Cardiac muscle cell (in vitro differentiated cells and primary cell): Measurements from ENCODE around the gene SPZ1. TPM values are rescaled to one million over a fixed set of nuclear protein-coding genes. Genes with fewer than 3 reads are reported as not detected.
"Not testable (repeated sequence)": the region's sequence is repeated elsewhere in the genome, so short reads cannot be mapped to it uniquely, and the experiment has no call there.

Source experiments
- DNase-seq, 2 donors: peaks; one replicate each; pipeline versions ENCODE4 v3.0.0 to v3.0.0-alpha.2; 2010 to 2017; ENCODE audit warnings: low read depth in 1 of 2, low spot score in 1 of 2
- H3K27ac ChIP-seq: fragments of 200-600 bp; sonication (generic); 2 replicates; pipeline ENCODE4 v1.5.1; 2016
- H3K27me3 ChIP-seq: fragments of 200-600 bp; sonication (generic); 2 replicates; pipeline ENCODE4 v1.6.0; 2016; ENCODE audit warnings: control low read depth
- H3K36me3 ChIP-seq: fragments of 200-600 bp; sonication (generic); 2 replicates; pipeline ENCODE4 v1.5.1; 2016; ENCODE audit warnings: control low read depth
- H3K4me1 ChIP-seq: fragments of 200-600 bp; sonication (generic); 2 replicates; pipeline ENCODE4 v1.8.1; 2017; ENCODE audit warnings: low read depth, mild to moderate bottlenecking, mixed run types
- H3K4me3 ChIP-seq: fragments of 200-600 bp; sonication (generic); 2 replicates; pipeline ENCODE4 v1.5.1; 2016; ENCODE audit warnings: mild to moderate bottlenecking
- H3K9me3 ChIP-seq: fragments of 200-600 bp; sonication (generic); 2 replicates; pipeline ENCODE4 v1.5.1; 2017; ENCODE audit warnings: low read depth, mild to moderate bottlenecking, control low read depth
- CTCF ChIP-seq: IDR thresholded peaks from 2 replicates; pipeline ENCODE4 v1.5.1; 2012; ENCODE audit warnings: low read depth, mild to moderate bottlenecking, low read length
- polyA plus RNA-seq: library from polyadenylated mRNA; unstranded; fragments of >200 nt; fragmentation: Nextera tagmentation; extraction: Ambion mirVana; gene quantifications from 2 replicates; pipeline ENCODE4 v1.2.1, GENCODE V29; 2016
- total RNA-seq: library from RNA; depleted of rRNA; stranded (reverse); fragments of >200 nt; gene quantifications from 2 replicates; pipeline ENCODE4 v1.2.3, GENCODE V29; 2016

The SPZ1 gene
- total and polyA plus RNA-seq, 2 experiments from 2014 or later = not detected

GRCh38 chr5:80337379-80337778 lies 17.6 kb downstream of the SPZ1 start:
- no peaks in the 10 kb centered on the region for H3K4me1 ChIP-seq

GRCh38 chr5:80339116-80339515 lies 19.3 kb downstream of the SPZ1 start:
- Histone ChIP-seq H3K4me3 (no peak overlapping the region), H3K36me3 (no peaks in the 10 kb centered on the region), H3K27ac (no peak overlapping the region), H3K9me3 (no peaks in the 10 kb centered on the region), H3K4me1 (no peaks in the 10 kb centered on the region), H3K27me3 (no peaks in the 10 kb centered on the region)
- no peak for TF ChIP-seq CTCF
- no peak for DNase-seq

More at GRCh38 chr5:80337379-80337778, 17.6 kb downstream of the SPZ1 start:
- DNase-seq = no peak
- Histone ChIP-seq H3K9me3 (no peaks in the 10 kb centered on the region), H3K27ac (no peak overlapping the region), H3K4me3 (no peak overlapping the region), H3K36me3 (no peaks in the 10 kb centered on the region), H3K27me3 (no peaks in the 10 kb centered on the region)
- no peak for TF ChIP-seq CTCF

DNA sequence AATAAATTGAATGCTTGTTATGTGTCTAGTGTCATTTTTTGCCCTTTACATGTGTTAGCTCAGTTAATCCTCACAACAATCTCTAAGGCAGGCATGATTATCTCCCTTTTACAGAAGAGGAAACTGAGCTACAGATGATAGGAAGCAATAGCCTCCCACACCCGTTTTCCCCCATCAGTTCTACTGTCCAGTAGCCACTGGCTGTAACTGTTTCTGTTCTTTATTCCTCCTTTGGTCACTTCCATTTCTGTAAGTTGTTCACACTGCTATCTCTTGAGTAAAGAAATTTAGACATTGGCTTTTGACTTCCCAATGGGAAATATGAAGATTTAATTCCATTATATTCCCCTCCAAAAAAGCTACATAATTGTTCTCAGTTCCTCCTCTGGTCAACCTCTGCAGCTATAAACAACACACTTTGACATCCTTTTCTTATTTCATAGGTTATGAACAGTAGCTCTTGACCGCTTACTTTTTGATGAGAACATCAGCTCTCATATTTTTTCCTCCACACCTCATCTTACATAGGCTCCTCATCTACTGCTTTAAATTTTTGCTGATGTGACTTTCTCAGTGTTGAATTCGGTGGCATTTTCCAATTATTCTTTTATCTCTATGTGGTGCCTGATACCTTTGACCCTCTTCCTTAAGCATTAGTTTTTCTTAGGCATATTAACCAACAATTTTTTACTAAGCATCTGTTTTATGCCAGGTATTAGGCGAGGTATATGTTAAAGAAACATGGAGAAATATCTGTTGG lies 21.4 kb downstream of the SPZ1 start:
- Histone ChIP-seq H3K4me1 (no peaks in the 10 kb centered on the region), H3K27ac (no peak overlapping the region), H3K4me3 (no peak overlapping the region), H3K9me3 (no peaks in the 10 kb centered on the region), H3K36me3 (no peaks in the 10 kb centered on the region), H3K27me3 (no peaks in the 10 kb centered on the region)
- no peak for DNase-seq
- TF ChIP-seq CTCF = no peak

DNA sequence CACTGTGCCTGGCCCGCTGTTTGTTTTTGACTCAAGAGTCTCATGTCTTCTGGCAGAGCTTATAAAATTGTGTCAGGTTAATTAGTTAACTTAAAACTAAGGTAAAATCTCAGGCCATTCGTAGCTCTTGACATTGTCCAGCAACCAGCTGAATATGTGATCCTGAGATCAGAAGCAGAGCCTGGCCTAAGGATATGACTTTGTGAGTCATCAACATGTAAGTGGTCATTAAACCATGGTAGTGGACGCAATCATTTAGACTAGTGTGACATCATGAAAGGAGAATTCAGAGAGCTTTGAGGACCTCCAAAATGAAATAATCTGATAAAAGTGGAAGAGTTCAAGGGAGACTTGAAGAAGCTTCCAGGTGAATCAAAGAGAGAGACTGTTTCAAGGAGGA lies 23.3 kb downstream of the SPZ1 start:
- Histone ChIP-seq H3K9me3 (no peaks in the 10 kb centered on the region), H3K27me3 (no peaks in the 10 kb centered on the region), H3K36me3 (no peaks in the 10 kb centered on the region), H3K27ac (no peak overlapping the region), H3K4me1 (no peaks in the 10 kb centered on the region), H3K4me3 (no peak overlapping the region)
- TF ChIP-seq CTCF = no peak
- no peak for DNase-seq

DNA sequence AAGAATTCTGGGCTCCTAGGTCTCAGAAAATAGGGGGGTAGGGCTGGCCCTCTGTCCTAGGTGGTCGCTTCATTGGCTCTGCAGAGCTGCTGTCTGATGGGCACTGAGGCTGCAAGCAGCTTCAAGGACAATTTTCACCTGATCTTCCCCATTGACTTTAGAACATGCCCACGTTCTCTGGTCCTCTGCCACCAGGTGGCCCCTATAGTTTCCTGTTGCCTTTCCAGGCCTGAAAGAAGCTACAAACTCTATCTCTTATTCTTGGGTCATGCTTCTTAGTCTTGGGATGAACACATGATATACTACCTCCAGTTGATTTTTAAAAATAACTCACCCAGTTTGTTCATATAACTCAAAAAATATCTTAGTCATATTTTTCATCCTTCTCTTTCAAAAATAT lies 26.3 kb downstream of the SPZ1 start:
- peak; percentile 35 for TF ChIP-seq CTCF
- Histone ChIP-seq H3K36me3 (no peaks in the 10 kb centered on the region), H3K4me1 (no peaks in the 10 kb centered on the region), H3K9me3 (no peaks in the 10 kb centered on the region), H3K27me3 (no peaks in the 10 kb centered on the region), H3K4me3 (no peak overlapping the region), H3K27ac (no peak overlapping the region)
- DNase-seq = peak; percentile 9 to 34

- no peaks in the 10 kb centered on the region for H3K9me3 ChIP-seq
- H3K27me3 ChIP-seq = no peaks in the 10 kb centered on the region
- TF ChIP-seq CTCF = no peak
- H3K4me3 ChIP-seq = no peak overlapping the region
- no peaks in the 10 kb centered on the region for H3K36me3 ChIP-seq
- no peaks in the 10 kb centered on the region for H3K4me1 ChIP-seq
- DNase-seq = no peak
- no peak overlapping the region for H3K27ac ChIP-seq
Observed at GRCh38 chr5:80348171-80348570, 28.4 kb downstream of the SPZ1 start.

GRCh38 chr5:80351019-80351418 lies 31.2 kb downstream of the SPZ1 start:
- not testable (repeated sequence) for H3K27me3 ChIP-seq, H3K36me3 ChIP-seq, H3K4me3 ChIP-seq, H3K4me1 ChIP-seq, DNase-seq, H3K9me3 ChIP-seq, H3K27ac ChIP-seq
